Measurements from ENCODE around the gene CADM3. TPM values are rescaled to one million over a fixed set of nuclear protein-coding genes. Genes with fewer than 3 reads are reported as not detected.

CADM3 gene
- total RNA-seq, 1 donor = not detected

DNA sequence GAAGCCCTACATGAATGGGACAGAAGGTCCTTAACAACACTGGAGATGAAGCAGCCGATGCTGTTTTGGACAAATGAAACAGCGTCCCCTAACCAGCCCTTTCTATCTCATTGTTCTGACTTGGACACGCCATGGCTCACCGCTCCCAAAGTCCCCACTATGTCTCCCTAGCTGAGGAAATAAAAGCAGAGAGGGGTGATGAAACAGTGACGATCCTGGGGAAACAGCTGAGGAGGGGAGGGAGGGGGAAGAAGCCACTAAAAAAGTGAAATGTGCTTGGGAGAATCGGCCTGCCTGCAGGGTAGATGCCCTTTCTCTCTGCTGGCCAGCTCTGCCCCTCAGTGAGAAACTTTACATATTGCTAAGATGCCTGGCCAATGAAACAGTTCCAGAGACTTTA, 32.2 kb downstream of the CADM3 start:
- H3K4me3 ChIP-seq (ENCODE audit: low read depth, low read length) = no peak overlapping the region
- no peak for DNase-seq (ENCODE audit: low read depth)
- TF ChIP-seq, protein P1, sequence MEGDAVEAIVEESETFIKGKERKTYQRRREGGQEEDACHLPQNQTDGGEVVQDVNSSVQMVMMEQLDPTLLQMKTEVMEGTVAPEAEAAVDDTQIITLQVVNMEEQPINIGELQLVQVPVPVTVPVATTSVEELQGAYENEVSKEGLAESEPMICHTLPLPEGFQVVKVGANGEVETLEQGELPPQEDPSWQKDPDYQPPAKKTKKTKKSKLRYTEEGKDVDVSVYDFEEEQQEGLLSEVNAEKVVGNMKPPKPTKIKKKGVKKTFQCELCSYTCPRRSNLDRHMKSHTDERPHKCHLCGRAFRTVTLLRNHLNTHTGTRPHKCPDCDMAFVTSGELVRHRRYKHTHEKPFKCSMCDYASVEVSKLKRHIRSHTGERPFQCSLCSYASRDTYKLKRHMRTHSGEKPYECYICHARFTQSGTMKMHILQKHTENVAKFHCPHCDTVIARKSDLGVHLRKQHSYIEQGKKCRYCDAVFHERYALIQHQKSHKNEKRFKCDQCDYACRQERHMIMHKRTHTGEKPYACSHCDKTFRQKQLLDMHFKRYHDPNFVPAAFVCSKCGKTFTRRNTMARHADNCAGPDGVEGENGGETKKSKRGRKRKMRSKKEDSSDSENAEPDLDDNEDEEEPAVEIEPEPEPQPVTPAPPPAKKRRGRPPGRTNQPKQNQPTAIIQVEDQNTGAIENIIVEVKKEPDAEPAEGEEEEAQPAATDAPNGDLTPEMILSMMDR (IDR thresholded peaks at IDR 0.05; ENCODE audit: insufficient read depth, low read length) = no peak

DNA sequence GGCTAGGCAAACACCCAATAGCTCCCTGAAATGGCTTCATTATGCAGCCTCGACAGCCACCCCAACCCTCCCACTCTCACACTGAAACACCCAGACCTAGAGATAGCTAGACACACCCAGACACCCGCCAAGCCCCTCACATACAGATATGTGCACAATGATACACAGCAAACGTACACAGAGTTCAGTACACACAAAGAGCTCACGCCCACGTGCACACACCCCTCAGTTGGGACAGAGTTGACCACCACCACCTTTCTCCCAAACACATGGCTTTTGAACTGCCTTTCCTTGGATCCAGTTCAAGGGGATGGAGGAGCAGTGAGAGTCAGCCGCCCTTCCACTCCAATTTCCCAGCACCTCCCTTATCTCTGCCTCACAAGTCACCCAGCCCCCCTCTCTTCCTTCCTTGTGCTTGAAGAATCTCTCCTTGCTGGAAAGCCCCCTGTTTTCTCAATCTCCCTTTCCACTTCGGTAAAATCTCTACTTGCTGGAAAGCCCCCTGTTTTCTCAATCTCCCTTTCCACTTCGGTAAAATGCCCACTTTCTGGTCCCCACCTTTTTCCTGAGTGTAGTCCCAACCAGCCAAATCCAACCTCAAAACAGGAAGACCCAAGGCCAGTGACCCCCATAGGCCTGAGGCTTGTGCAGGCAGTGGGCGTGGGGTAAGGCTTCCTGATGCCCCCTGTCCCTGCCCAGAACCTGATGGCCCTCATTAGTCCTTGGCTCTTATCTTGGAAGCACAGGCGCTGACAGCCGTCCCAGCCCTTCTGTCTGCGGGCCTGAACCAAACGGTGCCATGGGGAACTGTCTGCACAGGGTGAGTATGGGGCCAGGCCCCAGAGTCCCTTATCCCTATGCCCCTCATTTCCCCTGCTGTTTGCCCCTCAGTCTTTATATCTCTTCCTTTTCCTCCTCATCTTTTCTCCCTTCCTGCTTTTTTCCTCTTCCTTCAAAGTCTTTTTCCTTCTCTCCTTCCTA, 33.0 kb downstream of the CADM3 start, which contains the start of gene ACKR1:
TSS of gene ACKR1 (plus strand) at position 715 of the 981 bp plus-strand sequence. CDS start at position 800, 85 bp downstream.
- TF ChIP-seq, protein P1 (IDR thresholded peaks at IDR 0.05; ENCODE audit: insufficient read depth, low read length) = no peak
- H3K4me3 ChIP-seq (ENCODE audit: low read depth, low read length) = no peak within 1 kb of the TSS
- no peak for DNase-seq (ENCODE audit: low read depth)

DNA sequence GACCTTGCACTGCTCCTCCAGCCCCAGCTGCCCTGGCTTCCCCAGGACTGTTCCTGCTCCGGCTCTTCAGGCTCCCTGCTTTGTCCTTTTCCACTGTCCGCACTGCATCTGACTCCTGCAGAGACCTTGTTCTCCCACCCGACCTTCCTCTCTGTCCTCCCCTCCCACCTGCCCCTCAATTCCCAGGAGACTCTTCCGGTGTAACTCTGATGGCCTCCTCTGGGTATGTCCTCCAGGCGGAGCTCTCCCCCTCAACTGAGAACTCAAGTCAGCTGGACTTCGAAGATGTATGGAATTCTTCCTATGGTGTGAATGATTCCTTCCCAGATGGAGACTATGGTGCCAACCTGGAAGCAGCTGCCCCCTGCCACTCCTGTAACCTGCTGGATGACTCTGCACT, 33.8 kb downstream of the CADM3 start:
- TF ChIP-seq, protein P1 (IDR thresholded peaks at IDR 0.05; ENCODE audit: insufficient read depth, low read length) = no peak
- H3K4me3 ChIP-seq (ENCODE audit: low read depth, low read length) = no peak overlapping the region
- DNase-seq (ENCODE audit: low read depth) = no peak

DNA sequence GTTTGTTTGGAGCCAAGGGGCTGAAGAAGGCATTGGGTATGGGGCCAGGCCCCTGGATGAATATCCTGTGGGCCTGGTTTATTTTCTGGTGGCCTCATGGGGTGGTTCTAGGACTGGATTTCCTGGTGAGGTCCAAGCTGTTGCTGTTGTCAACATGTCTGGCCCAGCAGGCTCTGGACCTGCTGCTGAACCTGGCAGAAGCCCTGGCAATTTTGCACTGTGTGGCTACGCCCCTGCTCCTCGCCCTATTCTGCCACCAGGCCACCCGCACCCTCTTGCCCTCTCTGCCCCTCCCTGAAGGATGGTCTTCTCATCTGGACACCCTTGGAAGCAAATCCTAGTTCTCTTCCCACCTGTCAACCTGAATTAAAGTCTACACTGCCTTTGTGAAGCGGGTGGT, 34.7 kb downstream of the CADM3 start:
- no peak for DNase-seq (ENCODE audit: low read depth)
- no peak overlapping the region for H3K4me3 ChIP-seq (ENCODE audit: low read depth, low read length)
- TF ChIP-seq, protein P1 (IDR thresholded peaks at IDR 0.05; ENCODE audit: insufficient read depth, low read length) = no peak

DNA sequence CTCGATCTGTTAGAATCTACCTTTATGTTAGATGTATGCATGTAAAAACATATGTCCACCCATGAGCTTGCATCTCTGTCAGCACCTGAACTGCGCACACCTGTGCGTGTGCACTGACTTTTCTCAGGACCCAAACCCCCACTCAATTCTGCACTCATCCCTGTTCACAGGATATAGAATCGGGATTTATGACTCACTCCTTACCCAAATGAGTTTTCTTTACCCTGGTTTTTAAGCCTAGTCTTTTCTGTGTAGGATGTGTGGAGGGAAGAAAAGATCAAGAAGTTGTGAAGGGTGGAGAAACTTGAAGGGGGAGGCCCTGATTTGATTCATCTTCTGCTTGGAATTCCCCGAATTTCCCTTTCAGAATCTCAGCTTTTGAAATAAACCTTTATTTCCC, 35.7 kb downstream of the CADM3 start:
- no peak overlapping the region for H3K4me3 ChIP-seq (ENCODE audit: low read depth, low read length)
- DNase-seq (ENCODE audit: low read depth) = no peak

DNA sequence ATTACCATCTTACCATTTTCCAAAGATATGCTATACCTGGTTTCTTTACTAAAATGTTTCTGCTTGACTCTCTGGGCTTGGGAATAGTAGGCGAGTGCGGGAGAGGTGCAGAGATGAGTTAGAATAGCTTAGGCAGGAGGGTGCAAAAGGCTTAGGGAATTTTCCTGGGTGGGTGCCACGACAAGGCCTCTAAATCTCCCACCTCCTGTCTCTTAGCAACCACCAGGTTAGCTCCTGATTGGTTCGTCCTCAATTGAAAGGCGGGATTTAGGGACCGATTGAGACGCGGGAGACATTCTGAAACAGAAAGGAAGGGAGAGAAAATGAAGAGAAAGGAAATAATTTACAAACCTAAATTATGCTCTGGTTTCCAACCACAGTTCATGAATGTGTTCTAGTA, 36.4 kb downstream of the CADM3 start:
- no peak overlapping the region for H3K4me3 ChIP-seq (ENCODE audit: low read depth, low read length)
- TF ChIP-seq, protein P1 (IDR thresholded peaks at IDR 0.05; ENCODE audit: insufficient read depth, low read length) = no peak
- no peak for DNase-seq (ENCODE audit: low read depth)

More for the DNA sequence above, 35.7 kb downstream of the CADM3 start:
- TF ChIP-seq, protein P1 (IDR thresholded peaks at IDR 0.05; ENCODE audit: insufficient read depth, low read length) = no peak
